Liver (tissue), 3 donors: ENCODE results near the gene RB1.

Source experiments
- ATF3 ChIP-seq: IDR thresholded peaks from 2 replicates; pipeline ENCODE4 v1.6.1; 2016; ENCODE audit warnings: antibody characterized with exemption
- FOXA2 ChIP-seq: IDR thresholded peaks from 2 replicates; pipeline ENCODE4 v1.6.1; 2016; ENCODE audit warnings: antibody characterized with exemption
- GABPA ChIP-seq, 2 donors: IDR thresholded peaks in 1 of 2; conservative IDR thresholded peaks in 1 of 2; 2 replicates each; pipeline ENCODE4 v1.6.1; 2016; ENCODE audit warnings: antibody characterized with exemption in 2 of 2, mild to moderate bottlenecking in 1 of 2, moderate library complexity in 1 of 2
- NR2F2 ChIP-seq: IDR thresholded peaks from 2 replicates; pipeline ENCODE4 v1.6.1; 2016; ENCODE audit warnings: antibody characterized with exemption
- RAD21 ChIP-seq, 2 donors: IDR thresholded peaks; 2 replicates each; pipeline ENCODE4 v1.6.1; 2016; ENCODE audit warnings: antibody characterized with exemption in 2 of 2, mild to moderate bottlenecking in 2 of 2
- SP1 ChIP-seq: IDR thresholded peaks from 2 replicates; pipeline ENCODE4 v1.6.1; 2018; ENCODE audit warnings: antibody characterized with exemption, mild to moderate bottlenecking
- YY1 ChIP-seq: IDR thresholded peaks from 2 replicates; pipeline ENCODE4 v1.6.1; 2016; ENCODE audit warnings: antibody characterized with exemption, mild to moderate bottlenecking
- TF ChIP-seq, protein P1 (sequence below): fragments of 150-350 bp; IDR thresholded peaks from 2 replicates; pipeline ENCODE4 v1.5.1; 2017; ENCODE audit warnings: improper control_type of control experiment, low read depth, low read length; ENCODE audit not compliant: missing input control
- TF ChIP-seq, protein P2 (sequence below): IDR thresholded peaks from 2 replicates; pipeline ENCODE4 v1.6.1; 2016; ENCODE audit warnings: antibody characterized with exemption
- TF ChIP-seq, protein P3 (sequence below): IDR thresholded peaks from 2 replicates; pipeline ENCODE4 v1.6.1; 2016; ENCODE audit warnings: antibody characterized with exemption, mild to moderate bottlenecking
- TF ChIP-seq, protein P4 (sequence below): IDR thresholded peaks from 2 replicates; pipeline ENCODE4 v1.6.1; 2016; ENCODE audit warnings: antibody characterized with exemption
- donor health status: healthy.
- donor health status: healthy.

- TF ChIP-seq, protein P1, sequence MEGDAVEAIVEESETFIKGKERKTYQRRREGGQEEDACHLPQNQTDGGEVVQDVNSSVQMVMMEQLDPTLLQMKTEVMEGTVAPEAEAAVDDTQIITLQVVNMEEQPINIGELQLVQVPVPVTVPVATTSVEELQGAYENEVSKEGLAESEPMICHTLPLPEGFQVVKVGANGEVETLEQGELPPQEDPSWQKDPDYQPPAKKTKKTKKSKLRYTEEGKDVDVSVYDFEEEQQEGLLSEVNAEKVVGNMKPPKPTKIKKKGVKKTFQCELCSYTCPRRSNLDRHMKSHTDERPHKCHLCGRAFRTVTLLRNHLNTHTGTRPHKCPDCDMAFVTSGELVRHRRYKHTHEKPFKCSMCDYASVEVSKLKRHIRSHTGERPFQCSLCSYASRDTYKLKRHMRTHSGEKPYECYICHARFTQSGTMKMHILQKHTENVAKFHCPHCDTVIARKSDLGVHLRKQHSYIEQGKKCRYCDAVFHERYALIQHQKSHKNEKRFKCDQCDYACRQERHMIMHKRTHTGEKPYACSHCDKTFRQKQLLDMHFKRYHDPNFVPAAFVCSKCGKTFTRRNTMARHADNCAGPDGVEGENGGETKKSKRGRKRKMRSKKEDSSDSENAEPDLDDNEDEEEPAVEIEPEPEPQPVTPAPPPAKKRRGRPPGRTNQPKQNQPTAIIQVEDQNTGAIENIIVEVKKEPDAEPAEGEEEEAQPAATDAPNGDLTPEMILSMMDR: no peak
- no peak for TF ChIP-seq RAD21 (IDR thresholded peaks at IDR 0.05)
- TF ChIP-seq, protein P2, sequence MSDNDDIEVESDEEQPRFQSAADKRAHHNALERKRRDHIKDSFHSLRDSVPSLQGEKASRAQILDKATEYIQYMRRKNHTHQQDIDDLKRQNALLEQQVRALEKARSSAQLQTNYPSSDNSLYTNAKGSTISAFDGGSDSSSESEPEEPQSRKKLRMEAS: no peak
- TF ChIP-seq NR2F2: no peak
- TF ChIP-seq SP1: no peak
- TF ChIP-seq YY1: no peak
- TF ChIP-seq, protein P3, sequence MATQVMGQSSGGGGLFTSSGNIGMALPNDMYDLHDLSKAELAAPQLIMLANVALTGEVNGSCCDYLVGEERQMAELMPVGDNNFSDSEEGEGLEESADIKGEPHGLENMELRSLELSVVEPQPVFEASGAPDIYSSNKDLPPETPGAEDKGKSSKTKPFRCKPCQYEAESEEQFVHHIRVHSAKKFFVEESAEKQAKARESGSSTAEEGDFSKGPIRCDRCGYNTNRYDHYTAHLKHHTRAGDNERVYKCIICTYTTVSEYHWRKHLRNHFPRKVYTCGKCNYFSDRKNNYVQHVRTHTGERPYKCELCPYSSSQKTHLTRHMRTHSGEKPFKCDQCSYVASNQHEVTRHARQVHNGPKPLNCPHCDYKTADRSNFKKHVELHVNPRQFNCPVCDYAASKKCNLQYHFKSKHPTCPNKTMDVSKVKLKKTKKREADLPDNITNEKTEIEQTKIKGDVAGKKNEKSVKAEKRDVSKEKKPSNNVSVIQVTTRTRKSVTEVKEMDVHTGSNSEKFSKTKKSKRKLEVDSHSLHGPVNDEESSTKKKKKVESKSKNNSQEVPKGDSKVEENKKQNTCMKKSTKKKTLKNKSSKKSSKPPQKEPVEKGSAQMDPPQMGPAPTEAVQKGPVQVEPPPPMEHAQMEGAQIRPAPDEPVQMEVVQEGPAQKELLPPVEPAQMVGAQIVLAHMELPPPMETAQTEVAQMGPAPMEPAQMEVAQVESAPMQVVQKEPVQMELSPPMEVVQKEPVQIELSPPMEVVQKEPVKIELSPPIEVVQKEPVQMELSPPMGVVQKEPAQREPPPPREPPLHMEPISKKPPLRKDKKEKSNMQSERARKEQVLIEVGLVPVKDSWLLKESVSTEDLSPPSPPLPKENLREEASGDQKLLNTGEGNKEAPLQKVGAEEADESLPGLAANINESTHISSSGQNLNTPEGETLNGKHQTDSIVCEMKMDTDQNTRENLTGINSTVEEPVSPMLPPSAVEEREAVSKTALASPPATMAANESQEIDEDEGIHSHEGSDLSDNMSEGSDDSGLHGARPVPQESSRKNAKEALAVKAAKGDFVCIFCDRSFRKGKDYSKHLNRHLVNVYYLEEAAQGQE: no peak
- TF ChIP-seq ATF3: no peak
- TF ChIP-seq, protein P4, sequence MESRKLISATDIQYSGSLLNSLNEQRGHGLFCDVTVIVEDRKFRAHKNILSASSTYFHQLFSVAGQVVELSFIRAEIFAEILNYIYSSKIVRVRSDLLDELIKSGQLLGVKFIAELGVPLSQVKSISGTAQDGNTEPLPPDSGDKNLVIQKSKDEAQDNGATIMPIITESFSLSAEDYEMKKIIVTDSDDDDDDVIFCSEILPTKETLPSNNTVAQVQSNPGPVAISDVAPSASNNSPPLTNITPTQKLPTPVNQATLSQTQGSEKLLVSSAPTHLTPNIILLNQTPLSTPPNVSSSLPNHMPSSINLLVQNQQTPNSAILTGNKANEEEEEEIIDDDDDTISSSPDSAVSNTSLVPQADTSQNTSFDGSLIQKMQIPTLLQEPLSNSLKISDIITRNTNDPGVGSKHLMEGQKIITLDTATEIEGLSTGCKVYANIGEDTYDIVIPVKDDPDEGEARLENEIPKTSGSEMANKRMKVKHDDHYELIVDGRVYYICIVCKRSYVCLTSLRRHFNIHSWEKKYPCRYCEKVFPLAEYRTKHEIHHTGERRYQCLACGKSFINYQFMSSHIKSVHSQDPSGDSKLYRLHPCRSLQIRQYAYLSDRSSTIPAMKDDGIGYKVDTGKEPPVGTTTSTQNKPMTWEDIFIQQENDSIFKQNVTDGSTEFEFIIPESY: no peak
- TF ChIP-seq GABPA (IDR thresholded peaks at IDR 0.05 in 1 of 2, conservative IDR thresholded peaks at IDR 0.05 in 1 of 2): no peak
- no peak for TF ChIP-seq FOXA2
These were observed 188.5 kb downstream of the RB1 start for GRCh38 chr13:48492096-48492440.
